Measurements from ENCODE around the gene RSPH9.

Gene RSPH9

DNA sequence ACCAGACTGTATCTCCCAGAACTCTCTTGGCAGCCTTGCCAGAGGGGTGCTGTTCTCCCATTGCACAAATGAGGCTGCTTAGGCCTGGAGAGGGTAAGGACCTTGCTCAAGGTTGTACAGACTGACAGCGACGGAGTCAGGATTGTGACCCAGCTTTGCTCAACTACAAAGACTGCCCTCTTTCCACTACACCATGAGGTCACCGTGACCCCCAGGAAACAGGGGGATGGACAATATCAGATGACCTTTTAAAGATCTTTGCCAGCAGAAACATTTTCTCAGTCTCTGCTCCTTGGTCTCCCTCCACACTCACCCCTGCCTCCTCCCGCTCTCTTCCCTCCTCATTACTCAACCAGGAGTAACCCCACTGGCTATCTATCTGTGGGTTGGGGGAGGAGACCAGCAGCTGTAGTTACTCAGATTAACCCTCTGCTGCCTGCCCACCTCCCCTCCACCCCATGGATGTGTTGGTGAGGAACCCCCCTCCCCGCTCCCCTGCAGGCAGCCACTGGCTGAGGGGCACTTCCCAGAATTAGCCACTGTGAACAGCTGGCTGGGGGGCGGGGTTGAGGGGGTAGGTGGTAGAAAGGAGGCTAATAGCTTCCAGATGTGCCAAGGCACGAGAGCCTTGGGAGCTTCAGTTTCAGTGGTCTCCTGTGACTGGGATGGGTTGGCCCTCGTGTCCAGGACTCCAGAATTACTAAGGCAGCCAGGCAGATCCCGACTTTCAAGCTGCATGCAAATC is 69.6 kb downstream of the RSPH9 start:
- no peak for DNase-seq

- DNase-seq = no peak
Measured at GRCh38 chr6:43715056-43715788, 70.4 kb downstream of the RSPH9 start.

DNA sequence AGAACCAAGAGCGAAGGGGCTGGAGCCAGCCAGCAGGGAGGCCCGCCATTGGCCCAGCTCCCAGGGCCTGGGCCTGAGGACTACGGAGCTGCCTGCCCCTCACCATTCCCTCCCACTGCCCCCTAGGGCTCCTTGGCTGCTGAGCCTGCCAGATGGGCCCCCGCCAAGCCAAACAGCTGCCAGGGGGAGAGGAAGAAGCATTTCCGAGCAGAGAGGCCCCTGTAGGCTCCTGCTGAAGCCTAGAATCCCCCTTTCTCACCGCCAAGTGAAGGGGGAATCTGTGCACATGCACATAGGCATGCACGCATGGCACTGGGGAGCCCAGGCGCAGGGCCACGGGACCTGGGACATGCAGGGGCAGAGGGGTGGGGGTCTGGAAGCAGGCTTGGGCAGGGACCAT is 71.3 kb downstream of the RSPH9 start:
- DNase-seq = no peak

- DNase-seq = no peak
Measured at GRCh38 chr6:43717389-43717788, 72.6 kb downstream of the RSPH9 start.

DNA sequence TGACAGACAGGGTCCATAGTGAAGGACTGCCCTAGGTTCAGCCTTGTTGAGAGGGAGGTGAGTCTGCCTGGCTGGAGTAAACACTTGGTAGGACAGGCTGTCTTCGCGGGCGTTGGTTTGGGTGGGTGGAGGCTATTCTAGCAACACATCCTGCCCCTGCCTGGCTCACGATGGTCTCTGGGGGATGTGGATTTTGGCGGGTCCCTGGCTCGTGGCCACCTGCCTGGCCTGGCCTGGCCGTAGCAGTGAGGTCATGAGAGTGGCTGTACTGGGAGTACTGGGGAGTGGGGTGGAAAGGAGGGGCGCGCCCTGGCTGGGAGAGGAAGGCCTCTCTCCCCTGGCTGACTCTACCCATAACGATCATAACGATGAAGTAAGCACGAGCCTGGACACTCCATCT is 73.0 kb downstream of the RSPH9 start:
- no peak for DNase-seq

DNA sequence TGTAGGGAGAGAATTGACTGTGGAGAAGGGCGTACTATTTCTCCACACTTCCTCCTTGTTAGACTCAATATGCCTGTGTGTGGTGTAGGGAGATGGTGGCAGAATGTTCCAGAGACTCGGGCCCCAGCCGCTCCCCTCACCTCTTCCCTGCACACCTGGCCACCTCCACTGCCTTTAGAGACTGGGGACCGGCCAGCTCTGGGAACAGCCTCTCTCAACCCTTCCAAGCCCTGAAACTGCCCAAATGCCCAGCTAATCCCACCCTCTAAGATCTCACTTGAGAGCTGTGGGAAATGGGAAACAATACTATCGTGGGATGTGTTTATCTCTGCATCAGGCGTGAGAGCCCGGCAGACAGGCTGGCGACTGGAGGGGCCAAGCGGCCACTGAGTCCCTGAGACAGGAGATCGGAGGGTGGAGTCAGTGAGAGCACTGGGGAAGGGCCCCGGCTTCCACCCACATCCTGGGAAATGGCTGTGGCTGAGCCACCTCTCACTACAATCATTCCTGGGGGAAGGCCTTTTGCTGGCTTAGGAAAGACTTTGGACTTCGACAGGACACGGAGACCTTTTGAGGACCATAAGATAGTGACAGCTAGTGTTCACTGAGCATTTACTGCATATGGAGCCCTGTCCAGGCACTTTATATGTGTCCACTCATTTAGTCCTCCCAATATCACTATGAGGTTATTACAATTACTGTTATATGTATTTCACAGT is 73.7 kb downstream of the RSPH9 start:
- DNase-seq = no peak

DNA sequence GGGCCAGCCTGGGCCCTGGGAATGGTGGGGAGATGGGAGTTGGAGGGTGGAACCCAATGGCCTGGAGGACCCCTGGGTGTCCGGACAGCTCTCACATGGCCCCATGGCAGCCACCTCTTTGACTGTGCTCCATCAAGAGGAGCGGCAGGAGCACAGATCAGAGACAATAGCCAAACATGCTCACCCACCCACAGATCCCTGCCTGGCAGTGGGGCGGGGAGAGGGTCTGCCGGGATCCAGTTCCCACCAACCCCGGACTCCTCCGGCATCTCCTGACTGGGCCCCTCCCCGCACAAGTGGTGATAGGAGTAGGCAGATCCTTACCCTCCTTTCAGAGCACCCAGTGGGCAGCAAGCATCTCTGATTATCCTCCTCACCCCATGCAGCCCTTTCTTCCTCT is 74.7 kb downstream of the RSPH9 start:
- no peak for DNase-seq

- DNase-seq = no peak
Measured at GRCh38 chr6:43720999-43721398, 76.2 kb downstream of the RSPH9 start.
